HG03558 (cell line): Measurements from ENCODE around the gene HIGD1A.

Source experiments
- ATAC-seq: cut with Tn5 transposase; IDR thresholded peaks from one replicate; pipeline ENCODE4 v1.9.1; 2021; ENCODE audit warnings: moderate number of reproducible peaks; ENCODE audit not compliant: unreplicated experiment; ENCODE audit errors: extremely low read depth

The HIGD1A gene

GRCh38 chr3:42763021-42763420, 41.3 kb downstream of the HIGD1A start:
- ATAC-seq = no peak

GRCh38 chr3:42762046-42762724, 42.1 kb downstream of the HIGD1A start:
- no peak for ATAC-seq

GRCh38 chr3:42758126-42758525, 46.2 kb downstream of the HIGD1A start:
- no peak for ATAC-seq

- no peak for ATAC-seq
Measured at GRCh38 chr3:42756681-42757213, 47.5 kb downstream of the HIGD1A start.

- no peak for ATAC-seq
Measured at GRCh38 chr3:42755681-42756578, 48.4 kb downstream of the HIGD1A start.

- ATAC-seq = no peak
Measured at GRCh38 chr3:42753757-42754156, 50.5 kb downstream of the HIGD1A start.

- no peak for ATAC-seq
Measured at GRCh38 chr3:42752961-42753360, 51.3 kb downstream of the HIGD1A start.

- ATAC-seq = no peak
Measured at GRCh38 chr3:42752441-42752840, 51.8 kb downstream of the HIGD1A start.

- ATAC-seq = no peak
Measured at GRCh38 chr3:42751609-42752008, 52.7 kb downstream of the HIGD1A start.

- no peak for ATAC-seq
Measured at GRCh38 chr3:42750834-42751233, 53.5 kb downstream of the HIGD1A start.

- no peak for ATAC-seq
Measured at GRCh38 chr3:42749753-42750231, 54.5 kb downstream of the HIGD1A start.

- ATAC-seq = no peak
Measured at GRCh38 chr3:42749025-42749752, 55.1 kb downstream of the HIGD1A start.

GRCh38 chr3:42747581-42747980, 56.7 kb downstream of the HIGD1A start:
- ATAC-seq = no peak

- ATAC-seq = no peak
Measured at GRCh38 chr3:42746455-42747450, 57.5 kb downstream of the HIGD1A start.

GRCh38 chr3:42745776-42746454, 58.4 kb downstream of the HIGD1A start:
- no peak for ATAC-seq

GRCh38 chr3:42745291-42745745, 59.0 kb downstream of the HIGD1A start:
- no peak for ATAC-seq

- no peak for ATAC-seq
Measured at GRCh38 chr3:42743204-42743995, 60.9 kb downstream of the HIGD1A start.

GRCh38 chr3:42742688-42743087, 61.6 kb downstream of the HIGD1A start:
- no peak for ATAC-seq
